ENCODE measurements around the gene ZNF423. TPM values are rescaled to one million over a fixed set of nuclear protein-coding genes. Genes with fewer than 3 reads are reported as not detected.

The ZNF423 gene
- total and polyA plus RNA-seq, 9 of the 15 experiments (the other 6 are each of a cell fraction or from before 2014, with no cell fraction given) = not detected

DNA sequence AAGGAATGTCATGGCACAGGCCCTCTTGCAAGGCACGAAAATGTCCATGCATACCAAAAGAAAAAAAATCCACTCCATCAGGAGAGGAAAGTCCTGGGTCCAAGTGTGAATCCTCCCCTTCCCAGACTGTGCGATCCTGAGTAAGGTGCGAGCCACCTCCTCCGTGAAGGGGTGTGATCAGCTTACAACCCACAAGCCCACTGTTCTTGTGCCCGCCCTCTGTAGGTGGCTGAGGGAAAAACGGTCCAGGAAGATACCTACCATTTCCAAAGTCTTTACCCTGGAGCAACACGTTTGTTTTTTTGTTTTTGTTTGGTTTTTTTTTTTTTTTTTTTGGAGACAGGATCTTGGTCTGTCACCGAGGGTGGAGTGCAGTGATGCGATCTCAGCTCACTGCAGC lies 116.5 kb downstream of the ZNF423 start:
- H3K4me1 ChIP-seq (replicated peaks in 1 of 2; ENCODE audit: control insufficient read depth in 2 of 2, insufficient read depth in 2 of 2, low read length in 2 of 2) = no peaks in the 10 kb centered on the region
- H3K79me2 ChIP-seq (ENCODE audit: control insufficient read depth, insufficient read depth, low read length) = no peaks in the 10 kb centered on the region
- in situ Hi-C loops (cut with MboI) = no loop called here
- H2AFZ ChIP-seq (ENCODE audit: low read depth, low read length) = no peak overlapping the region
- peak; percentile 18 to 42 (median 40) for DNase-seq (ENCODE audit: extremely low read depth in 1 of 4, low spot score in 3 of 4)
- H3K4me2 ChIP-seq (ENCODE audit: insufficient read depth, low read length) = no peak overlapping the region
- H3K27me3 ChIP-seq (ENCODE audit: control insufficient read depth in 2 of 2, insufficient read depth in 2 of 2, low read length in 2 of 2) = peaks cover 7 to 59% of the 10 kb centered on the region in 2 experiments; a peak in 3 of 5 replicates
- no peak overlapping the region for H3K27ac ChIP-seq (ENCODE audit: extremely low read depth, low read depth, low read length)
- H3K9me3 ChIP-seq (replicated peaks; ENCODE audit: control insufficient read depth, insufficient read depth, low read depth, low read length) = no peaks in the 10 kb centered on the region
- ChIA-PET POLR2A (interaction anchor here (0.6 kb wide), 1 partner anchor 827 kb away, joined by 4 read pairs; no protein-coding TSS in a partner anchor), CTCF (ENCODE audit: low intra/inter-chr PET ratio) (no interaction called here)
- H3K4me3 ChIP-seq = no peak overlapping the region
- H3K9ac ChIP-seq (ENCODE audit: insufficient read depth in 1 of 2, low read depth in 2 of 2, low read length in 2 of 2) = no peak overlapping the region
- ATAC-seq = peak; percentile 87
- TF ChIP-seq, protein P1, sequence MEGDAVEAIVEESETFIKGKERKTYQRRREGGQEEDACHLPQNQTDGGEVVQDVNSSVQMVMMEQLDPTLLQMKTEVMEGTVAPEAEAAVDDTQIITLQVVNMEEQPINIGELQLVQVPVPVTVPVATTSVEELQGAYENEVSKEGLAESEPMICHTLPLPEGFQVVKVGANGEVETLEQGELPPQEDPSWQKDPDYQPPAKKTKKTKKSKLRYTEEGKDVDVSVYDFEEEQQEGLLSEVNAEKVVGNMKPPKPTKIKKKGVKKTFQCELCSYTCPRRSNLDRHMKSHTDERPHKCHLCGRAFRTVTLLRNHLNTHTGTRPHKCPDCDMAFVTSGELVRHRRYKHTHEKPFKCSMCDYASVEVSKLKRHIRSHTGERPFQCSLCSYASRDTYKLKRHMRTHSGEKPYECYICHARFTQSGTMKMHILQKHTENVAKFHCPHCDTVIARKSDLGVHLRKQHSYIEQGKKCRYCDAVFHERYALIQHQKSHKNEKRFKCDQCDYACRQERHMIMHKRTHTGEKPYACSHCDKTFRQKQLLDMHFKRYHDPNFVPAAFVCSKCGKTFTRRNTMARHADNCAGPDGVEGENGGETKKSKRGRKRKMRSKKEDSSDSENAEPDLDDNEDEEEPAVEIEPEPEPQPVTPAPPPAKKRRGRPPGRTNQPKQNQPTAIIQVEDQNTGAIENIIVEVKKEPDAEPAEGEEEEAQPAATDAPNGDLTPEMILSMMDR (IDR thresholded peaks at IDR 0.05 in 2 of 3, conservative IDR thresholded peaks at IDR 0.05 in 1 of 3; ENCODE audit: insufficient read depth in 2 of 3, low read depth in 1 of 3, low read length in 3 of 3) = peak; percentile 25 to 41 (median 35); a peak in 5 of 6 replicates
- TF ChIP-seq ATF7 (IDR thresholded peaks at IDR 0.05) (no peak), MTA3 (IDR thresholded peaks at IDR 0.05; ENCODE audit: borderline replicate concordance) (no peak)
- intact Hi-C loops (cut with micrococcal nuclease) = no loop called here
- no peaks in the 10 kb centered on the region; the same call in 1 of the 2 replicates for H4K20me1 ChIP-seq (replicated peaks; ENCODE audit: control insufficient read depth, insufficient read depth, low read length)
- no peak for FAIRE-seq
- no peaks in the 10 kb centered on the region for H3K9me1 ChIP-seq (ENCODE audit: control insufficient read depth, insufficient read depth, low read length)
- no peaks in the 10 kb centered on the region for H3K36me3 ChIP-seq (ENCODE audit: control insufficient read depth, insufficient read depth, low read length)
- no TSS peak for BruUV-seq (replicated peaks)
- 0% methylated on average over 8 of the region's 9 CpGs for WGBS (ENCODE audit: insufficient coverage, low coverage, missing lambda C conversion rate)

DNA sequence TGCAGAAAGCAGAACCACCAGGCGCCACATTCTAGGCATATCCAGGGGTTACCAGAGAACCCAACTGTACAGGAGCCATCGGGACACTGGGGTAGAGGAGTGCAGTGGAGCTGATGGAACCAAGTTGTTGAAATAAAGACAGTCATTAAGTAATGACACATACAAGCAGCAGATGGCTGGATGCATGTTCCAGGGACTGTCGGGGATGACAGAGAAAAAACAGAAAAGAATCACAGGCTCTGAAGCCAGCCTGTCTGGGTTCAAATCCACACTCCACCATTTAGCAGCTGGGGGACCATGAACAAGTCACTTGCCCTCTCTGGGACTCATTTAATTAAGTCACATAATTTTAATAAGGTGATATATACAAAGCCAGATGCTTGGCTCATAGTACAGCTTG lies 117.1 kb downstream of the ZNF423 start:
- no peak for DNase-seq (ENCODE audit: extremely low read depth in 1 of 4, low spot score in 3 of 4)
- Histone ChIP-seq H3K9me1 (ENCODE audit: control insufficient read depth, insufficient read depth, low read length) (no peaks in the 10 kb centered on the region), H3K9me3 (replicated peaks; ENCODE audit: control insufficient read depth, insufficient read depth, low read depth, low read length) (no peaks in the 10 kb centered on the region), H3K4me2 (ENCODE audit: insufficient read depth, low read length) (no peak overlapping the region), H3K36me3 (ENCODE audit: control insufficient read depth, insufficient read depth, low read length) (no peaks in the 10 kb centered on the region), H3K4me1 (replicated peaks in 1 of 2; ENCODE audit: control insufficient read depth in 2 of 2, insufficient read depth in 2 of 2, low read length in 2 of 2) (no peaks in the 10 kb centered on the region), H3K27ac (ENCODE audit: extremely low read depth, low read depth, low read length) (no peak overlapping the region), H2AFZ (ENCODE audit: low read depth, low read length) (no peak overlapping the region), H4K20me1 (replicated peaks; ENCODE audit: control insufficient read depth, insufficient read depth, low read length) (no peaks in the 10 kb centered on the region; the same call in 1 of the 2 replicates), H3K27me3 (ENCODE audit: control insufficient read depth in 2 of 2, insufficient read depth in 2 of 2, low read length in 2 of 2) (peaks cover 7 to 57% of the 10 kb centered on the region in 2 experiments; a peak in 3 of 5 replicates), H3K4me3 (no peak overlapping the region), H3K9ac (ENCODE audit: insufficient read depth in 1 of 2, low read depth in 2 of 2, low read length in 2 of 2) (no peak overlapping the region), H3K79me2 (ENCODE audit: control insufficient read depth, insufficient read depth, low read length) (no peaks in the 10 kb centered on the region)
- POLR2A ChIA-PET = interaction anchor here (0.6 kb wide), 1 partner anchor 827 kb away, joined by 4 read pairs; no protein-coding TSS in a partner anchor
- intact Hi-C loops (cut with micrococcal nuclease) (no loop called here), in situ Hi-C loops (cut with MboI) (no loop called here)
- no peak for FAIRE-seq
- no TSS peak for BruUV-seq (replicated peaks)
- WGBS (ENCODE audit: insufficient coverage, low coverage, missing lambda C conversion rate) = 0% methylated on average over 3 of the region's 3 CpGs
- CTCF ChIA-PET (ENCODE audit: low intra/inter-chr PET ratio) = no interaction called here
- no peak for ATAC-seq
- TF ChIP-seq SP2 (IDR thresholded peaks at IDR 0.05; ENCODE audit: extremely low read depth, low read depth, low read length, poor library complexity, severe bottlenecking) (no peak), ELF4 (CRISPR knock-in tag; IDR thresholded peaks at IDR 0.05) (no peak), CBFB (CRISPR knock-in tag; IDR thresholded peaks at IDR 0.05) (no peak), KHSRP (IDR thresholded peaks at IDR 0.05) (no peak), ZC3H4 (CRISPR knock-in tag; IDR thresholded peaks at IDR 0.05; ENCODE audit: borderline replicate concordance) (no peak)
- TF ChIP-seq, protein P2, sequence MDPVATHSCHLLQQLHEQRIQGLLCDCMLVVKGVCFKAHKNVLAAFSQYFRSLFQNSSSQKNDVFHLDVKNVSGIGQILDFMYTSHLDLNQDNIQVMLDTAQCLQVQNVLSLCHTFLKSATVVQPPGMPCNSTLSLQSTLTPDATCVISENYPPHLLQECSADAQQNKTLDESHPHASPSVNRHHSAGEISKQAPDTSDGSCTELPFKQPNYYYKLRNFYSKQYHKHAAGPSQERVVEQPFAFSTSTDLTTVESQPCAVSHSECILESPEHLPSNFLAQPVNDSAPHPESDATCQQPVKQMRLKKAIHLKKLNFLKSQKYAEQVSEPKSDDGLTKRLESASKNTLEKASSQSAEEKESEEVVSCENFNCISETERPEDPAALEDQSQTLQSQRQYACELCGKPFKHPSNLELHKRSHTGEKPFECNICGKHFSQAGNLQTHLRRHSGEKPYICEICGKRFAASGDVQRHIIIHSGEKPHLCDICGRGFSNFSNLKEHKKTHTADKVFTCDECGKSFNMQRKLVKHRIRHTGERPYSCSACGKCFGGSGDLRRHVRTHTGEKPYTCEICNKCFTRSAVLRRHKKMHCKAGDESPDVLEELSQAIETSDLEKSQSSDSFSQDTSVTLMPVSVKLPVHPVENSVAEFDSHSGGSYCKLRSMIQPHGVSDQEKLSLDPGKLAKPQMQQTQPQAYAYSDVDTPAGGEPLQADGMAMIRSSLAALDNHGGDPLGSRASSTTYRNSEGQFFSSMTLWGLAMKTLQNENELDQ (CRISPR knock-in tag; IDR thresholded peaks at IDR 0.05; ENCODE audit: borderline replicate concordance) = no peak
- TF ChIP-seq, protein P3, sequence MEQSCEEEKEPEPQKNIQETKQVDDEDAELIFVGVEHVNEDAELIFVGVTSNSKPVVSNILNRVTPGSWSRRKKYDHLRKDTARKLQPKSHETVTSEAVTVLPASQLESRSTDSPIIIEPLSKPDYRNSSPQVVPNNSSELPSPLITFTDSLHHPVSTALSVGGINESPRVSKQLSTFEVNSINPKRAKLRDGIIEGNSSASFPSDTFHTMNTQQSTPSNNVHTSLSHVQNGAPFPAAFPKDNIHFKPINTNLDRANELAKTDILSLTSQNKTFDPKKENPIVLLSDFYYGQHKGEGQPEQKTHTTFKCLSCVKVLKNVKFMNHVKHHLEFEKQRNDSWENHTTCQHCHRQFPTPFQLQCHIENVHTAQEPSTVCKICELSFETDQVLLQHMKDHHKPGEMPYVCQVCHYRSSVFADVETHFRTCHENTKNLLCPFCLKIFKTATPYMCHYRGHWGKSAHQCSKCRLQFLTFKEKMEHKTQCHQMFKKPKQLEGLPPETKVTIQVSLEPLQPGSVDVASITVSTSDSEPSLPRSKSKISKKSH (CRISPR knock-in tag; IDR thresholded peaks at IDR 0.05) = no peak
